ENCODE measurements around the gene CACNA1I. TPM values are rescaled to one million over a fixed set of nuclear protein-coding genes. Genes with fewer than 3 reads are reported as not detected.

CACNA1I gene
- polyA plus RNA-seq, 1 of the 3 experiments (the other 2 are of a cell fraction): not detected

DNA sequence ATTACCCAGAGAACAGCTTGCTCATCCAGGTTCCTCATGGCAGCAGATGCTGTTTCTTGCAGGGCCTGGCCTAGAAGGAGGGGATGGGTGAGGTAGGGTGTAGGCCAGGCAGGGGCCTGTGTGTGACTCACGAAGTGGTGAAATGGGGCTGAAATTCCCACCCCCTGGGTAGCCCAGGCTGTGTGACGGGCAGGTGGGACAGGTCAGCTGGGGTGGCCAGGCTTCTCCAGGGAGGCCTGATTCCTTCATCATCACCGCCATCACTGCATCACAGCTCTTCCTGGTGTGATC, 83.2 kb downstream of the CACNA1I start:
- H3K79me2 ChIP-seq (ENCODE audit: insufficient read depth): no peaks in the 10 kb centered on the region
- H3K9me3 ChIP-seq: no peaks in the 10 kb centered on the region
- POLR2A ChIA-PET: no interaction called here
- H3K36me3 ChIP-seq (replicated peaks in 1 of 2; ENCODE audit: control insufficient read depth in 1 of 2, insufficient read depth in 2 of 2, low read length in 1 of 2): no peaks in the 10 kb centered on the region
- no peak overlapping the region for H3K4me2 ChIP-seq
- no peaks in the 10 kb centered on the region; a peak in 1 of 4 replicates for H3K4me1 ChIP-seq (ENCODE audit: control insufficient read depth in 1 of 2, insufficient read depth in 2 of 2, low read depth in 1 of 2, low read length in 1 of 2)
- H3F3A ChIP-seq (replicated peaks; ENCODE audit: insufficient read depth): no peaks in the 10 kb centered on the region
- no peaks in the 10 kb centered on the region for H4K20me1 ChIP-seq (ENCODE audit: insufficient read depth)
- no peaks in the 10 kb centered on the region for H3K9me2 ChIP-seq
- no peak overlapping the region for H2AFZ ChIP-seq (ENCODE audit: low read depth)
- DNase-seq: no peak
- TF ChIP-seq NRF1 (IDR thresholded peaks at IDR 0.05; ENCODE audit: low read depth, low read length) (no peak), USF1 (IDR thresholded peaks at IDR 0.05; ENCODE audit: borderline replicate concordance, low read depth) (no peak), MXI1 (IDR thresholded peaks at IDR 0.05; ENCODE audit: low read depth, low read length) (no peak), RAD21 (IDR thresholded peaks at IDR 0.05; ENCODE audit: low read length) (no peak), GABPA (IDR thresholded peaks at IDR 0.05; ENCODE audit: low read depth) (no peak)
- TF ChIP-seq, protein P1, sequence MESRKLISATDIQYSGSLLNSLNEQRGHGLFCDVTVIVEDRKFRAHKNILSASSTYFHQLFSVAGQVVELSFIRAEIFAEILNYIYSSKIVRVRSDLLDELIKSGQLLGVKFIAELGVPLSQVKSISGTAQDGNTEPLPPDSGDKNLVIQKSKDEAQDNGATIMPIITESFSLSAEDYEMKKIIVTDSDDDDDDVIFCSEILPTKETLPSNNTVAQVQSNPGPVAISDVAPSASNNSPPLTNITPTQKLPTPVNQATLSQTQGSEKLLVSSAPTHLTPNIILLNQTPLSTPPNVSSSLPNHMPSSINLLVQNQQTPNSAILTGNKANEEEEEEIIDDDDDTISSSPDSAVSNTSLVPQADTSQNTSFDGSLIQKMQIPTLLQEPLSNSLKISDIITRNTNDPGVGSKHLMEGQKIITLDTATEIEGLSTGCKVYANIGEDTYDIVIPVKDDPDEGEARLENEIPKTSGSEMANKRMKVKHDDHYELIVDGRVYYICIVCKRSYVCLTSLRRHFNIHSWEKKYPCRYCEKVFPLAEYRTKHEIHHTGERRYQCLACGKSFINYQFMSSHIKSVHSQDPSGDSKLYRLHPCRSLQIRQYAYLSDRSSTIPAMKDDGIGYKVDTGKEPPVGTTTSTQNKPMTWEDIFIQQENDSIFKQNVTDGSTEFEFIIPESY (IDR thresholded peaks at IDR 0.05; ENCODE audit: borderline replicate concordance, low read depth): no peak
- H3K27me3 ChIP-seq (ENCODE audit: insufficient read depth): no peaks in the 10 kb centered on the region
- WGBS (ENCODE audit: low lambda C conversion rate): 20% methylated on average over 1 of the region's 3 CpGs
- no peak overlapping the region for H3K9ac ChIP-seq
- H3K4me3 ChIP-seq (ENCODE audit: low read depth in 2 of 2, low read length in 1 of 2): no peak overlapping the region
- H3K27ac ChIP-seq (ENCODE audit: low read depth in 2 of 2, low read length in 1 of 2): no peak overlapping the region
- CTCF ChIA-PET: interaction anchor here (1.0 to 1.5 kb wide), 3 partner anchors 33 to 371 kb away, joined by 3 to 4 read pairs (median 3); no protein-coding TSS in a partner anchor

- Histone ChIP-seq H4K20me1 (ENCODE audit: insufficient read depth) (no peaks in the 10 kb centered on the region), H3K4me1 (ENCODE audit: control insufficient read depth in 1 of 2, insufficient read depth in 2 of 2, low read depth in 1 of 2, low read length in 1 of 2) (no peaks in the 10 kb centered on the region; a peak in 1 of 4 replicates), H3K27ac (ENCODE audit: low read depth in 2 of 2, low read length in 1 of 2) (no peak overlapping the region), H2AFZ (ENCODE audit: low read depth) (no peak overlapping the region), H3F3A (replicated peaks; ENCODE audit: insufficient read depth) (no peaks in the 10 kb centered on the region), H3K36me3 (replicated peaks in 1 of 2; ENCODE audit: control insufficient read depth in 1 of 2, insufficient read depth in 2 of 2, low read length in 1 of 2) (no peaks in the 10 kb centered on the region), H3K4me3 (ENCODE audit: low read depth in 2 of 2, low read length in 1 of 2) (no peak overlapping the region), H3K9me2 (no peaks in the 10 kb centered on the region), H3K4me2 (no peak overlapping the region), H3K79me2 (ENCODE audit: insufficient read depth) (no peaks in the 10 kb centered on the region), H3K27me3 (ENCODE audit: insufficient read depth) (no peaks in the 10 kb centered on the region), H3K9ac (no peak overlapping the region), H3K9me3 (no peaks in the 10 kb centered on the region)
- CTCF ChIA-PET: interaction anchor here (1.0 to 1.5 kb wide), 3 partner anchors 32 to 370 kb away, joined by 3 to 4 read pairs (median 3); no protein-coding TSS in a partner anchor
- DNase-seq: no peak
- POLR2A ChIA-PET: no interaction called here
- WGBS (ENCODE audit: low lambda C conversion rate): 89% methylated on average over 5 of the region's 10 CpGs
- TF ChIP-seq RFX5 (IDR thresholded peaks at IDR 0.05; ENCODE audit: low read length) (no peak), USF1 (IDR thresholded peaks at IDR 0.05; ENCODE audit: borderline replicate concordance, low read depth) (no peak), ELF1 (IDR thresholded peaks at IDR 0.05) (no peak), TEAD4 (IDR thresholded peaks at IDR 0.05; ENCODE audit: borderline replicate concordance, insufficient read depth) (no peak), RAD21 (IDR thresholded peaks at IDR 0.05; ENCODE audit: low read length) (no peak), RXRA (IDR thresholded peaks at IDR 0.05; ENCODE audit: borderline replicate concordance, low read depth) (no peak), JUND (IDR thresholded peaks at IDR 0.05) (no peak), FOXJ3 (CRISPR knock-in tag; IDR thresholded peaks at IDR 0.05) (no peak), NRF1 (IDR thresholded peaks at IDR 0.05; ENCODE audit: low read depth, low read length) (no peak), EZH2phosphoT487 (IDR thresholded peaks at IDR 0.05; ENCODE audit: borderline replicate concordance, low read depth) (no peak), SIN3A (IDR thresholded peaks at IDR 0.05; ENCODE audit: borderline replicate concordance, low read depth, low read length) (no peak), IRF3 (IDR thresholded peaks at IDR 0.05; ENCODE audit: low read depth, low read length) (no peak), MXI1 (IDR thresholded peaks at IDR 0.05; ENCODE audit: low read depth, low read length) (no peak)
- TF ChIP-seq, protein P2, sequence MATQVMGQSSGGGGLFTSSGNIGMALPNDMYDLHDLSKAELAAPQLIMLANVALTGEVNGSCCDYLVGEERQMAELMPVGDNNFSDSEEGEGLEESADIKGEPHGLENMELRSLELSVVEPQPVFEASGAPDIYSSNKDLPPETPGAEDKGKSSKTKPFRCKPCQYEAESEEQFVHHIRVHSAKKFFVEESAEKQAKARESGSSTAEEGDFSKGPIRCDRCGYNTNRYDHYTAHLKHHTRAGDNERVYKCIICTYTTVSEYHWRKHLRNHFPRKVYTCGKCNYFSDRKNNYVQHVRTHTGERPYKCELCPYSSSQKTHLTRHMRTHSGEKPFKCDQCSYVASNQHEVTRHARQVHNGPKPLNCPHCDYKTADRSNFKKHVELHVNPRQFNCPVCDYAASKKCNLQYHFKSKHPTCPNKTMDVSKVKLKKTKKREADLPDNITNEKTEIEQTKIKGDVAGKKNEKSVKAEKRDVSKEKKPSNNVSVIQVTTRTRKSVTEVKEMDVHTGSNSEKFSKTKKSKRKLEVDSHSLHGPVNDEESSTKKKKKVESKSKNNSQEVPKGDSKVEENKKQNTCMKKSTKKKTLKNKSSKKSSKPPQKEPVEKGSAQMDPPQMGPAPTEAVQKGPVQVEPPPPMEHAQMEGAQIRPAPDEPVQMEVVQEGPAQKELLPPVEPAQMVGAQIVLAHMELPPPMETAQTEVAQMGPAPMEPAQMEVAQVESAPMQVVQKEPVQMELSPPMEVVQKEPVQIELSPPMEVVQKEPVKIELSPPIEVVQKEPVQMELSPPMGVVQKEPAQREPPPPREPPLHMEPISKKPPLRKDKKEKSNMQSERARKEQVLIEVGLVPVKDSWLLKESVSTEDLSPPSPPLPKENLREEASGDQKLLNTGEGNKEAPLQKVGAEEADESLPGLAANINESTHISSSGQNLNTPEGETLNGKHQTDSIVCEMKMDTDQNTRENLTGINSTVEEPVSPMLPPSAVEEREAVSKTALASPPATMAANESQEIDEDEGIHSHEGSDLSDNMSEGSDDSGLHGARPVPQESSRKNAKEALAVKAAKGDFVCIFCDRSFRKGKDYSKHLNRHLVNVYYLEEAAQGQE (IDR thresholded peaks at IDR 0.05; ENCODE audit: low read depth, low read length): no peak
Observed at GRCh38 chr22:39654131-39654926, 83.8 kb downstream of the CACNA1I start.

Data from SK-N-SH (cell line).